K562 (cell line): ENCODE measurements around the gene SMIM35. TPM values are rescaled to one million over a fixed set of nuclear protein-coding genes. Genes with fewer than 3 reads are reported as not detected.

Source experiments
- ARID2 ChIP-seq: fragments of 450-650 bp; IDR thresholded peaks from 2 replicates; pipeline ENCODE4 v1.6.1; 2017; ENCODE audit warnings: antibody characterized with exemption, mild to moderate bottlenecking
- GABPA ChIP-seq: fragments of 200-800 bp; sonication (Bioruptor generic); conservative IDR thresholded peaks from 2 replicates; pipeline ENCODE4 v1.6.1; 2016; ENCODE audit warnings: low read depth, missing genetic modification characterization, missing compliant biosample characterization
- IFI16 ChIP-seq: fragments of 250-450 bp; sonication (Bioruptor Pico); IDR thresholded peaks from 2 replicates; pipeline ENCODE4 v2.1.2; 2022; ENCODE audit warnings: mild to moderate bottlenecking, inconsistent platforms
- IRF2 ChIP-seq: sonication (generic); formaldehyde crosslinking; IDR thresholded peaks from 2 replicates; pipeline ENCODE4 v1.8.1; 2022; ENCODE audit warnings: mild to moderate bottlenecking, missing genetic modification reagents
- KAT7 ChIP-seq: sonication (generic); formaldehyde crosslinking; IDR thresholded peaks from 2 replicates; pipeline ENCODE4 v1.8.0; 2022; ENCODE audit warnings: missing genetic modification reagents, mild to moderate bottlenecking, borderline replicate concordance
- MLX ChIP-seq, 2 experiments: fragments of 450-650 bp in 1 of 2; sonication (generic) in 1 of 2; formaldehyde crosslinking; conservative IDR thresholded peaks; 2 replicates each; pipeline versions ENCODE4 v1.4.0 to v1.8.1; 2020 to 2022; ENCODE audit warnings: mild to moderate bottlenecking in 1 of 2, missing genetic modification reagents in 1 of 2
- MXI1 ChIP-seq: IDR thresholded peaks from 2 replicates; pipeline ENCODE4 v1.6.1; 2011; ENCODE audit warnings: low read depth, mild to moderate bottlenecking, improper control_type of control experiment, low read length
- MYNN ChIP-seq, 2 experiments: sonication (generic); formaldehyde crosslinking in 1 of 2; IDR thresholded peaks; 2 replicates each; pipeline versions ENCODE4 v1.5.0 to v1.6.1; 2016 to 2020; ENCODE audit warnings: antibody characterized with exemption in 1 of 2, missing genetic modification reagents in 1 of 2
- POLR2H ChIP-seq: IDR thresholded peaks from 2 replicates; pipeline ENCODE4 v1.6.1; 2016; ENCODE audit warnings: missing genetic modification characterization, low read depth, mild to moderate bottlenecking, control low read depth, missing compliant biosample characterization, moderate library complexity
- RBM34 ChIP-seq: fragments of 200-400 bp; formaldehyde crosslinking; IDR thresholded peaks from 2 replicates; pipeline ENCODE4 v1.6.1; 2018; ENCODE audit warnings: low read length, borderline replicate concordance; ENCODE audit not compliant: insufficient read depth
- SNAPC5 ChIP-seq: fragments of 250-450 bp; sonication (Bioruptor Pico); IDR thresholded peaks from 2 replicates; pipeline ENCODE4 v1.8.0; 2021; ENCODE audit warnings: moderate library complexity, mild to moderate bottlenecking, inconsistent platforms
- TARDBP ChIP-seq: fragments of 450-650 bp; IDR thresholded peaks from 2 replicates; pipeline ENCODE4 v1.6.1; 2016
- ZBTB12 ChIP-seq: fragments of 250-450 bp; sonication (Bioruptor Pico); IDR thresholded peaks from 2 replicates; pipeline ENCODE4 v1.4.0; 2020
- ZC3H4 ChIP-seq: sonication (generic); formaldehyde crosslinking; IDR thresholded peaks from 2 replicates; pipeline ENCODE4 v1.9.0; 2021; ENCODE audit warnings: missing genetic modification reagents, borderline replicate concordance
- ZNF174 ChIP-seq: fragments of 250-450 bp; sonication (Bioruptor Pico); IDR thresholded peaks from 2 replicates; pipeline ENCODE4 v1.4.0; 2020; ENCODE audit warnings: mild to moderate bottlenecking
- ZNF282 ChIP-seq: sonication (generic); formaldehyde crosslinking; IDR thresholded peaks from 2 replicates; pipeline ENCODE4 v1.8.1; 2023; ENCODE audit warnings: missing genetic modification reagents
- ZNF3 ChIP-seq: fragments of 250-450 bp; sonication (Bioruptor Pico); IDR thresholded peaks from 2 replicates; pipeline ENCODE4 v1.5.0; 2021; ENCODE audit warnings: mild to moderate bottlenecking, moderate library complexity
- ZNF436 ChIP-seq: fragments of 250-450, 450-650 bp; sonication (Bioruptor Pico); formaldehyde crosslinking; IDR thresholded peaks from 2 replicates; pipeline ENCODE4 v1.7.0; 2020; ENCODE audit warnings: mild to moderate bottlenecking
- ZNF561 ChIP-seq: fragments of 450-650 bp; formaldehyde crosslinking; conservative IDR thresholded peaks from 2 replicates; pipeline ENCODE4 v1.4.0; 2020; ENCODE audit warnings: mild to moderate bottlenecking, moderate library complexity
- ZNF586 ChIP-seq: fragments of 450-650 bp; formaldehyde crosslinking; conservative IDR thresholded peaks from 2 replicates; pipeline ENCODE4 v1.4.0; 2020; ENCODE audit warnings: mild to moderate bottlenecking, moderate library complexity
- ZNF644 ChIP-seq: fragments of 200-800 bp; sonication (Bioruptor generic); IDR thresholded peaks from 2 replicates; pipeline ENCODE4 v1.6.1; 2016; ENCODE audit warnings: low read depth, missing genetic modification characterization, missing compliant biosample characterization
- polyA plus RNA-seq, 8 experiments: library from polyadenylated mRNA; depleted of rRNA in 4 of 8; stranded (reverse) in 5 of 8; unstranded in 3 of 8; fragments of >200 nt; fragmentation: Nextera tagmentation in 2 of 8; fragmentation: Illumina TruSeq in 1 of 8; extraction: Ambion mirVana in 2 of 8; extraction: Trizol in 1 of 8; gene quantifications; 2 replicates each; pipeline versions ENCODE4 v1.2.1 to v1.2.3, GENCODE V29; 2011 to 2014; ENCODE audit warnings: inconsistent platforms in 1 of 8, missing spikeins in 1 of 8
- total RNA-seq, 7 experiments: library from RNA; depleted of rRNA in 6 of 7; stranded (reverse); fragments of >200 nt in 6 of 7; fragmentation: Illumina TruSeq in 2 of 7; extraction: Trizol in 2 of 7; gene quantifications; 2 replicates each; pipeline versions ENCODE4 v1.2.1 to v1.2.3, GENCODE V29; 2011 to 2021; ENCODE audit warnings: low replicate concordance in 1 of 7
- TF ChIP-seq, protein P1 (sequence below): fragments of 250-450 bp; sonication (Bioruptor Pico); IDR thresholded peaks from 2 replicates; pipeline ENCODE4 v1.9.0; 2021; ENCODE audit warnings: mild to moderate bottlenecking
- TF ChIP-seq, protein P2 (sequence below), 3 experiments: fragments of 200-800 bp in 1 of 3; sonication (Bioruptor generic) in 1 of 3; sonication (generic) in 1 of 3; formaldehyde crosslinking in 1 of 3; IDR thresholded peaks; 2 replicates each; pipeline versions ENCODE4 v1.6.1 to v1.8.0; 2016 to 2022; ENCODE audit warnings: mild to moderate bottlenecking in 2 of 3, missing compliant biosample characterization in 2 of 3, missing genetic modification characterization in 2 of 3, missing genetic modification reagents in 1 of 3

The SMIM35 gene
- total and polyA plus RNA-seq, 9 of the 15 experiments (the other 6 are each of a cell fraction or from before 2014, with no cell fraction given) = 0.03 TPM; not detected in 7

GRCh38 chr11:118001494-118001971 lies 85.2 kb downstream of the SMIM35 start (continued):
- TF ChIP-seq, protein P1, sequence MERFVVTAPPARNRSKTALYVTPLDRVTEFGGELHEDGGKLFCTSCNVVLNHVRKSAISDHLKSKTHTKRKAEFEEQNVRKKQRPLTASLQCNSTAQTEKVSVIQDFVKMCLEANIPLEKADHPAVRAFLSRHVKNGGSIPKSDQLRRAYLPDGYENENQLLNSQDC (CRISPR knock-in tag) = no peak
- TF ChIP-seq ZC3H4 (CRISPR knock-in tag) = no peak
- TF ChIP-seq TARDBP = no peak
- TF ChIP-seq ZBTB12 = no peak
- no peak for TF ChIP-seq ARID2
- TF ChIP-seq ZNF561 (CRISPR knock-in tag) = no peak
- no peak for TF ChIP-seq MLX (CRISPR knock-in tag; conservative IDR thresholded peaks at IDR 0.05)
- TF ChIP-seq ZNF436 (CRISPR knock-in tag) = no peak
- no peak for TF ChIP-seq GABPA (tag)
- TF ChIP-seq, protein P2, sequence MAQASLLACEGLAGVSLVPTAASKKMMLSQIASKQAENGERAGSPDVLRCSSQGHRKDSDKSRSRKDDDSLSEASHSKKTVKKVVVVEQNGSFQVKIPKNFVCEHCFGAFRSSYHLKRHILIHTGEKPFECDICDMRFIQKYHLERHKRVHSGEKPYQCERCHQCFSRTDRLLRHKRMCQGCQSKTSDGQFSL (CRISPR knock-in tag; IDR thresholded peaks at IDR 0.05) = no peak
- TF ChIP-seq, protein P2 (tag; IDR thresholded peaks at IDR 0.05) = no peak
- TF ChIP-seq ZNF282 = no peak
- no peak for TF ChIP-seq RBM34
- TF ChIP-seq POLR2H (tag) = peak; percentile 25
- no peak for TF ChIP-seq ZNF644
- no peak for TF ChIP-seq ZNF3 (CRISPR knock-in tag)
- no peak; the same call in 1 of the 2 replicates for TF ChIP-seq MYNN (IDR thresholded peaks at IDR 0.05)
- no peak for TF ChIP-seq MYNN (CRISPR knock-in tag; IDR thresholded peaks at IDR 0.05)
- TF ChIP-seq IRF2 (CRISPR knock-in tag) = no peak
- no peak for TF ChIP-seq IFI16 (CRISPR knock-in tag)
- TF ChIP-seq ZNF174 (CRISPR knock-in tag) = no peak
- TF ChIP-seq ZNF586 (CRISPR knock-in tag) = no peak
- no peak for TF ChIP-seq KAT7 (CRISPR knock-in tag)
- TF ChIP-seq MXI1 = no peak
- TF ChIP-seq SNAPC5 = no peak
